A549 (cell line): ENCODE data around the gene CD84. TPM values are rescaled to one million over a fixed set of nuclear protein-coding genes. Genes with fewer than 3 reads are reported as not detected.

Experiments used
- ATAC-seq, 2 experiments: fragments of 200-7000 bp in 1 of 2; fragments of >200 bp in 1 of 2; cut with Nextera tagmentation in 1 of 2; cut with Tn5 transposase in 1 of 2; 3 replicates each; pipeline versions ENCODE4 v1.8.0 to v1.9.1; 2018 to 2020; ENCODE audit warnings: mild to moderate bottlenecking in 1 of 2, moderate library complexity in 1 of 2
- CTCF ChIA-PET: fragments of 300-600 bp; sonication (Branson Sonifier 250); formaldehyde crosslinking; extraction: SDS; loops from one replicate; lab custom pipeline; 2021; ENCODE audit warnings: antibody characterized with exemption, inconsistent platforms; lab: Yijun Ruan, JAX
- POLR2A ChIA-PET: fragments of 350-600 bp; formaldehyde crosslinking; extraction: SDS; loops from one replicate; lab custom pipeline; 2021; ENCODE audit warnings: antibody characterized with exemption, inconsistent platforms; lab: Yijun Ruan, JAX
- DNase-seq, 2 experiments: peaks; one replicate each; pipeline versions ENCODE4 v3.0.0 to v3.0.0-alpha.2; 2011 to 2016; ENCODE audit warnings: low read depth in 1 of 2, low spot score in 1 of 2
- FAIRE-seq: peaks from 2 replicates; lab custom pipeline; 2011; peaks lifted over from hg19 to GRCh38; lab: Jason Lieb, UNC
- H3K27ac ChIP-seq, 2 experiments: fragments of >200 bp; sonication (Bioruptor Twin); formaldehyde crosslinking; 3 replicates each; pipeline ENCODE4 v1.5.1; 2016 to 2017
- H3K4me1 ChIP-seq: fragments of >200 bp; sonication (Bioruptor Twin); formaldehyde crosslinking; 3 replicates; pipeline ENCODE4 v1.6.1; 2016
- H3K4me2 ChIP-seq: fragments of >200 bp; sonication (Bioruptor Twin); formaldehyde crosslinking; 3 replicates; pipeline ENCODE4 v1.6.1; 2016
- H3K4me3 ChIP-seq: fragments of >200 bp; sonication (Bioruptor Twin); formaldehyde crosslinking; 3 replicates; pipeline ENCODE4 v1.5.1; 2016
- H3K9me3 ChIP-seq: fragments of >200 bp; sonication (Bioruptor Twin); formaldehyde crosslinking; 3 replicates; pipeline ENCODE4 v1.6.1; 2016
- BCL3 ChIP-seq: fragments of >200 bp; sonication (Bioruptor Twin); formaldehyde crosslinking; IDR thresholded peaks from 3 replicates; pipeline ENCODE4 v1.6.1; 2016
- BHLHE40 ChIP-seq: IDR thresholded peaks from 2 replicates; pipeline ENCODE4 v1.6.1; 2012; ENCODE audit warnings: low read depth, low read length, inconsistent platforms
- CBX2 ChIP-seq: fragments of 200-600 bp; sonication (generic); IDR thresholded peaks from 2 replicates; pipeline ENCODE4 v1.6.1; 2016; ENCODE audit warnings: low read depth, mild to moderate bottlenecking, borderline replicate concordance
- CHD2 ChIP-seq: fragments of 150-350 bp; IDR thresholded peaks from 2 replicates; pipeline ENCODE4 v1.6.1; 2014; ENCODE audit warnings: low read length; ENCODE audit not compliant: partially characterized antibody
- CHD4 ChIP-seq: fragments of 200-600 bp; sonication (generic); IDR thresholded peaks from 2 replicates; pipeline ENCODE4 v1.6.1; 2016; ENCODE audit warnings: antibody characterized with exemption, mild to moderate bottlenecking, borderline replicate concordance
- E2F6 ChIP-seq: IDR thresholded peaks from 2 replicates; pipeline ENCODE4 v1.6.1; 2012; ENCODE audit warnings: low read depth, borderline replicate concordance
- EHF ChIP-seq: fragments of 250-450 bp; sonication (Bioruptor Pico); IDR thresholded peaks from 2 replicates; pipeline ENCODE4 v1.5.0; 2020; ENCODE audit warnings: mild to moderate bottlenecking
- EHMT2 ChIP-seq: fragments of 200-600 bp; sonication (generic); IDR thresholded peaks from 2 replicates; pipeline ENCODE4 v1.6.1; 2016; ENCODE audit warnings: antibody characterized with exemption, low read depth, mild to moderate bottlenecking, moderate library complexity
- EP300 ChIP-seq, 2 experiments: fragments of >200 bp; sonication (Bioruptor Twin); formaldehyde crosslinking; IDR thresholded peaks; 2 replicates in 1 of 2; 3 replicates in 1 of 2; pipeline ENCODE4 v1.6.1; 2016 to 2017
- FOSB ChIP-seq: fragments of 250-450 bp; sonication (Bioruptor Pico); IDR thresholded peaks from 2 replicates; pipeline ENCODE4 v1.5.0; 2020; ENCODE audit warnings: mild to moderate bottlenecking, moderate library complexity
- FOSL2 ChIP-seq, 2 experiments: fragments of 450-650 bp in 1 of 2; fragments of >200 bp in 1 of 2; sonication (Bioruptor Twin) in 1 of 2; formaldehyde crosslinking; IDR thresholded peaks; 2 replicates each; pipeline versions ENCODE4 v1.5.0 to v1.6.1; 2016 to 2020; ENCODE audit warnings: mild to moderate bottlenecking in 1 of 2, moderate library complexity in 1 of 2
- GATA3 ChIP-seq: IDR thresholded peaks from 2 replicates; pipeline ENCODE4 v1.6.1; 2012; ENCODE audit warnings: borderline replicate concordance
- HDAC2 ChIP-seq: fragments of 200-600 bp; sonication (generic); IDR thresholded peaks from 2 replicates; pipeline ENCODE4 v1.6.1; 2016
- HEYL ChIP-seq: fragments of 250-450 bp; sonication (Bioruptor Pico); IDR thresholded peaks from 2 replicates; pipeline ENCODE4 v1.8.0; 2021; ENCODE audit warnings: mild to moderate bottlenecking, moderate library complexity
- HOXA7 ChIP-seq: fragments of 250-450 bp; sonication (Bioruptor Pico); IDR thresholded peaks from 2 replicates; pipeline ENCODE4 v1.5.0; 2020; ENCODE audit warnings: mild to moderate bottlenecking, moderate library complexity
- JUN ChIP-seq, 2 experiments: fragments of >200 bp; sonication (Bioruptor Twin); formaldehyde crosslinking; IDR thresholded peaks; 2 replicates in 1 of 2; 3 replicates in 1 of 2; pipeline ENCODE4 v1.6.1; 2016 to 2017
- KDM5A ChIP-seq: fragments of 200-600 bp; sonication (generic); IDR thresholded peaks from 2 replicates; pipeline ENCODE4 v1.6.1; 2016; ENCODE audit warnings: antibody characterized with exemption, mild to moderate bottlenecking
- NFE2L2 ChIP-seq: fragments of 150-350 bp; conservative IDR thresholded peaks from 2 replicates; pipeline ENCODE4 v1.6.1; 2014; ENCODE audit warnings: low read length
- NR3C1 ChIP-seq: fragments of >200 bp; sonication (Bioruptor Twin); formaldehyde crosslinking; IDR thresholded peaks from 3 replicates; pipeline ENCODE4 v1.6.1; 2017
- PBX3 ChIP-seq: IDR thresholded peaks from 2 replicates; pipeline ENCODE4 v1.6.1; 2012
- RAD21 ChIP-seq, 2 experiments: fragments of >200 bp in 1 of 2; sonication (Bioruptor Twin) in 1 of 2; formaldehyde crosslinking in 1 of 2; IDR thresholded peaks in 1 of 2; conservative IDR thresholded peaks in 1 of 2; 2 replicates in 1 of 2; 3 replicates in 1 of 2; pipeline ENCODE4 v1.6.1; 2012 to 2018; ENCODE audit warnings: inconsistent platforms in 1 of 2
- REST ChIP-seq: fragments of 200-600 bp; sonication (generic); IDR thresholded peaks from 2 replicates; pipeline ENCODE4 v1.6.1; 2016; ENCODE audit warnings: antibody characterized with exemption, mild to moderate bottlenecking, moderate library complexity
- RNF2 ChIP-seq: fragments of 200-600 bp; sonication (generic); IDR thresholded peaks from 2 replicates; pipeline ENCODE4 v1.6.1; 2016; ENCODE audit warnings: low read depth, mild to moderate bottlenecking, antibody characterized with exemption, moderate library complexity, borderline replicate concordance
- SMC3 ChIP-seq: fragments of >200 bp; sonication (Bioruptor Twin); formaldehyde crosslinking; IDR thresholded peaks from 3 replicates; pipeline ENCODE4 v1.6.1; 2018; ENCODE audit warnings: inconsistent platforms
- SREBF2 ChIP-seq: fragments of 450-650 bp; IDR thresholded peaks from 2 replicates; pipeline ENCODE4 v1.6.1; 2014; ENCODE audit warnings: mild to moderate bottlenecking, moderate library complexity
- TFCP2L1 ChIP-seq: fragments of 250-450 bp; sonication (Bioruptor Pico); IDR thresholded peaks from 2 replicates; pipeline ENCODE4 v1.5.0; 2021; ENCODE audit warnings: mild to moderate bottlenecking
- TP53 ChIP-seq: fragments of 250-450 bp; sonication (Bioruptor Pico); IDR thresholded peaks from 2 replicates; pipeline ENCODE4 v1.5.0; 2021; ENCODE audit warnings: mild to moderate bottlenecking, moderate library complexity
- USF2 ChIP-seq: fragments of 450-650 bp; IDR thresholded peaks from 2 replicates; pipeline ENCODE4 v1.6.1; 2014; ENCODE audit warnings: antibody characterized with exemption
- ZC3H11A ChIP-seq: fragments of 450-650 bp; IDR thresholded peaks from 2 replicates; pipeline ENCODE4 v1.6.1; 2014; ENCODE audit warnings: antibody characterized with exemption, mild to moderate bottlenecking
- ZFP36 ChIP-seq: fragments of 450-650 bp; IDR thresholded peaks from 2 replicates; pipeline ENCODE4 v1.6.1; 2014; ENCODE audit warnings: borderline replicate concordance; ENCODE audit not compliant: partially characterized antibody
- ZNF302 ChIP-seq: fragments of 250-450 bp; sonication (Bioruptor Pico); IDR thresholded peaks from 2 replicates; pipeline ENCODE4 v1.9.0; 2021; ENCODE audit warnings: inconsistent platforms, mild to moderate bottlenecking, moderate library complexity
- ZSCAN20 ChIP-seq: fragments of 250-450 bp; sonication (Bioruptor Pico); IDR thresholded peaks from 2 replicates; pipeline ENCODE4 v1.8.0; 2022; ENCODE audit warnings: mild to moderate bottlenecking, moderate library complexity
- WGBS: methylation state at CpG from one replicate; pipeline ENCODE4 v1.1.6; 2017; ENCODE audit errors: missing lambda C conversion rate; 5-methylcytosine and 5-hydroxymethylcytosine counted together
- polyA plus RNA-seq, 4 experiments: library from polyadenylated mRNA; depleted of rRNA in 3 of 4; stranded (reverse); fragments of >200 nt; fragmentation: RNase III in 1 of 4; extraction: RNeasy Plus Mini Kit Qiagen cat#74134 plus additional on column Dnase treatment in 1 of 4; gene quantifications; 2 replicates in 3 of 4; 3 replicates in 1 of 4; pipeline ENCODE4 v1.2.3, GENCODE V29; 2011 to 2017

The CD84 gene
- polyA plus RNA-seq, 2 of the 4 experiments (the other 2 are of a cell fraction) = not detected

- Histone ChIP-seq H3K4me2 (no peak overlapping the region), H3K9me3 (no peaks in the 10 kb centered on the region), H3K4me1 (0 out of 3 replicates have a peak, but pooled peaks cover 4% of the 10 kb centered on the region), H3K4me3 (no peak overlapping the region), H3K27ac (no peak overlapping the region)
- POLR2A ChIA-PET = no interaction called here
- ATAC-seq (no peak), DNase-seq (no peak), FAIRE-seq (no peak)
- CTCF ChIA-PET = interaction anchor here (1.0 to 1.3 kb wide), 2 partner anchors 8 to 30 kb away, joined by 3 to 5 read pairs; partner anchors contain the start of gene CD84
- WGBS = 57% methylated on average over 5 of the region's 5 CpGs
- TF ChIP-seq GATA3 = no peak
- TF ChIP-seq USF2 = no peak
- no peak for TF ChIP-seq ZFP36
- TF ChIP-seq ZNF302 (CRISPR knock-in tag) = no peak
- no peak for TF ChIP-seq TP53 (CRISPR knock-in tag)
- no peak for TF ChIP-seq HOXA7
- no peak for TF ChIP-seq HEYL (CRISPR knock-in tag)
- no peak for TF ChIP-seq EHF (CRISPR knock-in tag)
- no peak for TF ChIP-seq HDAC2
- no peak for TF ChIP-seq ZSCAN20 (CRISPR knock-in tag)
- TF ChIP-seq BHLHE40 = no peak
- no peak for TF ChIP-seq KDM5A
- TF ChIP-seq CHD2 = no peak
- TF ChIP-seq E2F6 = no peak
- no peak for TF ChIP-seq RNF2
- TF ChIP-seq NR3C1 = no peak
Observed at GRCh38 chr1:160548960-160549664, 30.2 kb downstream of the CD84 start.

- H3K4me1 ChIP-seq = peaks cover 8% of the 10 kb centered on the region
- no peak overlapping the region for H3K27ac ChIP-seq
- ChIA-PET CTCF (interaction anchor here (0.5 kb wide), 1 partner anchor 518 kb away, joined by 3 read pairs; no protein-coding TSS in a partner anchor), POLR2A (no interaction called here)
- ATAC-seq (no peak), DNase-seq (no peak), FAIRE-seq (no peak)
- no peak overlapping the region for H3K4me2 ChIP-seq
- TF ChIP-seq NFE2L2 = no peak
- TF ChIP-seq CHD2 = no peak
- no peak for TF ChIP-seq JUN (IDR thresholded peaks at IDR 0.05)
- TF ChIP-seq SREBF2 = no peak
- TF ChIP-seq BCL3 = no peak
- TF ChIP-seq FOSB (CRISPR knock-in tag) = no peak
- TF ChIP-seq ZC3H11A = no peak
- TF ChIP-seq RAD21 (conservative IDR thresholded peaks at IDR 0.05 in 1 of 2, IDR thresholded peaks at IDR 0.05 in 1 of 2) = no peak
- no peak for TF ChIP-seq EHMT2
- TF ChIP-seq SMC3 = no peak
- TF ChIP-seq HOXA7 = no peak
- TF ChIP-seq PBX3 = no peak
- TF ChIP-seq REST = no peak
- TF ChIP-seq EP300 (IDR thresholded peaks at IDR 0.05) = no peak
- no peak for TF ChIP-seq CHD4
- no peak for TF ChIP-seq TFCP2L1
- TF ChIP-seq CBX2 = no peak
- TF ChIP-seq RNF2 = no peak
- no peak for TF ChIP-seq FOSL2 (IDR thresholded peaks at IDR 0.05)
- no peak for TF ChIP-seq FOSL2 (CRISPR knock-in tag; IDR thresholded peaks at IDR 0.05)
- TF ChIP-seq ZSCAN20 (CRISPR knock-in tag) = no peak
- no peak overlapping the region for H3K4me3 ChIP-seq
- 59% methylated on average over 3 of the region's 3 CpGs for WGBS
- no peaks in the 10 kb centered on the region for H3K9me3 ChIP-seq
Observed at GRCh38 chr1:160548183-160548582, 31.1 kb downstream of the CD84 start.
